ENCODE data around the gene NAGLU.
"Not testable (repeated sequence)": the region's sequence is repeated elsewhere in the genome, so short reads cannot be mapped to it uniquely, and the experiment has no call there.

NAGLU gene

GRCh38 chr17:42545755-42546505 is 9.9 kb downstream of the NAGLU start:
- DNase-seq (ENCODE audit: low spot score) = not testable (repeated sequence)

GRCh38 chr17:42547001-42547461 is 11.0 kb downstream of the NAGLU start:
- no peak for DNase-seq (ENCODE audit: low spot score)

- DNase-seq (ENCODE audit: low spot score) = no peak
Measured at GRCh38 chr17:42547698-42548069, 11.6 kb downstream of the NAGLU start.

- DNase-seq (ENCODE audit: low spot score) = peak; percentile 73
Measured at GRCh38 chr17:42548070-42548837, 12.2 kb downstream of the NAGLU start.

GRCh38 chr17:42548993-42549755 is 13.1 kb downstream of the NAGLU start:
- no peak for DNase-seq (ENCODE audit: low spot score)

- not testable (repeated sequence) for DNase-seq (ENCODE audit: low spot score)
Measured at GRCh38 chr17:42552736-42553135, 16.7 kb downstream of the NAGLU start, which contains the start of gene HSD17B1. HSD17B1 (plus strand) TSS chr17:42552923; CDS start chr17:42552934, 11 bp downstream.

GRCh38 chr17:42553161-42553818 is 17.2 kb downstream of the NAGLU start:
- DNase-seq (ENCODE audit: low spot score) = no peak

- peak; percentile 34 for DNase-seq (ENCODE audit: low spot score)
Measured at GRCh38 chr17:42553866-42554249, 17.8 kb downstream of the NAGLU start.

- DNase-seq (ENCODE audit: low spot score) = peak; percentile 85
Measured at GRCh38 chr17:42554250-42555121, 18.4 kb downstream of the NAGLU start.

- no peak for DNase-seq (ENCODE audit: low spot score)
Measured at GRCh38 chr17:42555122-42555622, 19.1 kb downstream of the NAGLU start.

GRCh38 chr17:42555961-42556617 is 20.0 kb downstream of the NAGLU start:
- DNase-seq (ENCODE audit: low spot score) = not testable (repeated sequence)

GRCh38 chr17:42559075-42559474 is 23.0 kb downstream of the NAGLU start:
- no peak for DNase-seq (ENCODE audit: low spot score)

- DNase-seq (ENCODE audit: low spot score) = no peak
Measured at GRCh38 chr17:42560246-42560645, 24.2 kb downstream of the NAGLU start.

- peak; percentile 96 for DNase-seq (ENCODE audit: low spot score)
Measured at GRCh38 chr17:42561897-42562387, 25.9 kb downstream of the NAGLU start, which contains the start of gene COASY. COASY (plus strand) TSS chr17:42562148; CDS start chr17:42562623, 475 bp downstream.

GRCh38 chr17:42562388-42563142 is 26.5 kb downstream of the NAGLU start:
- DNase-seq (ENCODE audit: low spot score) = no peak

GRCh38 chr17:42563143-42563509 is 27.1 kb downstream of the NAGLU start:
- no peak for DNase-seq (ENCODE audit: low spot score)

GRCh38 chr17:42563543-42563942 is 27.5 kb downstream of the NAGLU start:
- DNase-seq (ENCODE audit: low spot score) = no peak

GRCh38 chr17:42563950-42564349 is 27.9 kb downstream of the NAGLU start:
- no peak for DNase-seq (ENCODE audit: low spot score)

All from activated CD4-positive, alpha-beta T cell treated with anti-CD3 and anti-CD28 coated beads, Interleukin-2, Interleukin-4, amounts not matched to agents 100 ng/mL and 50 ng/mL, durations not matched to agents 16 hours and 8 hours (primary cell).